ENCODE data around the gene PDE4A.
"Not testable (repeated sequence)": the region's sequence is repeated elsewhere in the genome, so short reads cannot be mapped to it uniquely, and the experiment has no call there.

Gene PDE4A

GRCh38 chr19:10420444-10421239 lies at the start of gene PDE4A:
TSS of gene PDE4A (plus strand) at chr19:10420538. CDS start at chr19:10420765, 227 bp downstream.
- DNase-seq, result no peak

- no peak for DNase-seq
These were observed 47.6 kb upstream of the PDE4A start for GRCh38 chr19:10372690-10373089.

- no peak for DNase-seq
These were observed 45.4 kb upstream of the PDE4A start for GRCh38 chr19:10374931-10375330.

GRCh38 chr19:10377140-10377640 lies 43.1 kb upstream of the PDE4A start:
- DNase-seq, result not testable (repeated sequence)

GRCh38 chr19:10378124-10378523 lies 42.2 kb upstream of the PDE4A start:
- DNase-seq, result no peak

GRCh38 chr19:10379880-10380312 lies 40.4 kb upstream of the PDE4A start:
- no peak for DNase-seq

- peak; percentile 80 to 83 for DNase-seq
These were observed 39.8 kb upstream of the PDE4A start, which contains the start of gene TYK2 for GRCh38 chr19:10380313-10381102. TSS of gene TYK2 (minus strand) at chr19:10380572. CDS start at chr19:10378406, 2,166 bp downstream.

GRCh38 chr19:10383223-10383499 lies 37.2 kb upstream of the PDE4A start:
- DNase-seq, result not testable (repeated sequence)

- no peak for DNase-seq
These were observed 35.8 kb upstream of the PDE4A start for GRCh38 chr19:10384580-10384979.

- DNase-seq, result peak; percentile 23 to 34
These were observed 31.4 kb upstream of the PDE4A start for GRCh38 chr19:10388957-10389356.

- DNase-seq, result no peak
These were observed 30.5 kb upstream of the PDE4A start for GRCh38 chr19:10389863-10390262.

- DNase-seq, result peak in 1 of 2 experiments; percentile 27
These were observed 29.6 kb upstream of the PDE4A start for GRCh38 chr19:10390652-10391286.

- DNase-seq, result no peak
These were observed 28.2 kb upstream of the PDE4A start for GRCh38 chr19:10392120-10392519.

GRCh38 chr19:10393137-10393536 lies 27.2 kb upstream of the PDE4A start:
- DNase-seq, result no peak

- no peak for DNase-seq
These were observed 25.3 kb upstream of the PDE4A start for GRCh38 chr19:10395003-10395402.

GRCh38 chr19:10395436-10395835 lies 24.9 kb upstream of the PDE4A start:
- no peak for DNase-seq

GRCh38 chr19:10395917-10396316 lies 24.4 kb upstream of the PDE4A start:
- no peak for DNase-seq

- no peak for DNase-seq
These were observed 21.5 kb upstream of the PDE4A start for GRCh38 chr19:10398819-10399218.

- DNase-seq, result not testable (repeated sequence)
These were observed 21.0 kb upstream of the PDE4A start for GRCh38 chr19:10399340-10399739.

- DNase-seq, result no peak
These were observed 20.5 kb upstream of the PDE4A start for GRCh38 chr19:10399878-10400277.

- no peak for DNase-seq
These were observed 17.8 kb upstream of the PDE4A start for GRCh38 chr19:10402441-10403038.

- DNase-seq, result peak; percentile 79 to 85
These were observed 17.0 kb upstream of the PDE4A start, which contains the start of gene CDC37 for GRCh38 chr19:10403137-10404021. TSS of gene CDC37 (minus strand) at chr19:10403542. CDS start at chr19:10403479, 63 bp downstream.
